Endothelial cell of umbilical vein (primary cell): ENCODE measurements around the gene KAT2B.

Source experiments
- EZH2 ChIP-seq: IDR thresholded peaks from 2 replicates; pipeline ENCODE4 v1.6.1; 2012; ENCODE audit warnings: borderline replicate concordance, low read depth, mild to moderate bottlenecking, moderate library complexity, low read length, inconsistent platforms; ENCODE audit not compliant: severe bottlenecking
- FOS ChIP-seq: IDR thresholded peaks from 2 replicates; pipeline ENCODE4 v1.6.1; 2011; ENCODE audit warnings: mild to moderate bottlenecking, low read length, moderate library complexity, borderline replicate concordance; ENCODE audit not compliant: insufficient read depth
- GATA2 ChIP-seq: IDR thresholded peaks from 2 replicates; pipeline ENCODE4 v1.7.0; 2011; ENCODE audit warnings: low read depth, mild to moderate bottlenecking, moderate library complexity, mixed read lengths, low read length; ENCODE audit not compliant: insufficient read length, insufficient read depth
- JUN ChIP-seq: IDR thresholded peaks from 2 replicates; pipeline ENCODE4 v1.6.1; 2011; ENCODE audit warnings: borderline replicate concordance, low read depth; ENCODE audit not compliant: insufficient read length, insufficient read depth
- MYC ChIP-seq: IDR thresholded peaks from one replicate; pipeline ENCODE4 v1.6.1; 2011; ENCODE audit warnings: mild to moderate bottlenecking, low read depth, low read length
- POLR2A ChIP-seq: IDR thresholded peaks from 2 replicates; pipeline ENCODE4 v1.6.1; 2012; ENCODE audit warnings: low read depth, mild to moderate bottlenecking, control low read depth, low read length
- POLR2AphosphoS5 ChIP-seq: IDR thresholded peaks from 2 replicates; pipeline ENCODE4 v1.6.1; 2012; ENCODE audit warnings: low read depth, mild to moderate bottlenecking, control low read depth, low read length, moderate library complexity; ENCODE audit not compliant: insufficient read depth
- TF ChIP-seq, protein P1 (sequence below), 2 donors: IDR thresholded peaks; 1 replicate in 1 of 2; 2 replicates in 1 of 2; pipeline ENCODE4 v1.5.1; 2011; ENCODE audit warnings: low read length in 2 of 2, mild to moderate bottlenecking in 2 of 2, moderate library complexity in 2 of 2, control low read depth in 1 of 2, inconsistent platforms in 1 of 2, low read depth in 1 of 2; ENCODE audit not compliant: insufficient read depth in 1 of 2; ENCODE audit errors: extremely low read depth in 1 of 2
- TF ChIP-seq, protein P2 (sequence below): IDR thresholded peaks from 2 replicates; pipeline ENCODE4 v1.6.1; 2011; ENCODE audit not compliant: insufficient read depth, insufficient read length

DNA sequence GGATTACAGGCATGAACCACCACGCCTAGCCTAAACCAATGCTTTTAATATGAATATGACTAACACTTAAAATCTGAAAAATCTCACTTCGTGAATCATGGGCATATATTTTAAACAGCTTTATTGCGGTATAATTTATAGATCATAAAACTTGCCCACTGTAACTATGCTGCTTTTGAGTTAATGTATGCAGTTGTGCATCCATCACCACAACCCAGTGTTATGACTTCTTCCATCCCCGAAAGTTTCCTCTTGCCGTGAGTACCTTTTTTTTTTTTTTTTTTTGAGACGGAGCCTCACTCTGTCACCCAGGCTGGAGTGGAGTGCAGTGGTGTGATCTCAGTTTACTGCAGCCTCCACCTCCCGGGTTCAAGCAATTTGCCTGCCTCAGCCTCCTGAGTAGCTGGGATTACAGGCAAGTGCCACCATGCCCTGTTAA is 7.1 kb downstream of the KAT2B start:
- no peak for TF ChIP-seq POLR2A
- TF ChIP-seq, protein P1, sequence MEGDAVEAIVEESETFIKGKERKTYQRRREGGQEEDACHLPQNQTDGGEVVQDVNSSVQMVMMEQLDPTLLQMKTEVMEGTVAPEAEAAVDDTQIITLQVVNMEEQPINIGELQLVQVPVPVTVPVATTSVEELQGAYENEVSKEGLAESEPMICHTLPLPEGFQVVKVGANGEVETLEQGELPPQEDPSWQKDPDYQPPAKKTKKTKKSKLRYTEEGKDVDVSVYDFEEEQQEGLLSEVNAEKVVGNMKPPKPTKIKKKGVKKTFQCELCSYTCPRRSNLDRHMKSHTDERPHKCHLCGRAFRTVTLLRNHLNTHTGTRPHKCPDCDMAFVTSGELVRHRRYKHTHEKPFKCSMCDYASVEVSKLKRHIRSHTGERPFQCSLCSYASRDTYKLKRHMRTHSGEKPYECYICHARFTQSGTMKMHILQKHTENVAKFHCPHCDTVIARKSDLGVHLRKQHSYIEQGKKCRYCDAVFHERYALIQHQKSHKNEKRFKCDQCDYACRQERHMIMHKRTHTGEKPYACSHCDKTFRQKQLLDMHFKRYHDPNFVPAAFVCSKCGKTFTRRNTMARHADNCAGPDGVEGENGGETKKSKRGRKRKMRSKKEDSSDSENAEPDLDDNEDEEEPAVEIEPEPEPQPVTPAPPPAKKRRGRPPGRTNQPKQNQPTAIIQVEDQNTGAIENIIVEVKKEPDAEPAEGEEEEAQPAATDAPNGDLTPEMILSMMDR (IDR thresholded peaks at IDR 0.05; ENCODE audit: extremely low read depth in 1 of 2, insufficient read depth in 1 of 2, low read depth in 1 of 2, low read length in 2 of 2): no peak
- TF ChIP-seq EZH2: no peak
- TF ChIP-seq, protein P2, sequence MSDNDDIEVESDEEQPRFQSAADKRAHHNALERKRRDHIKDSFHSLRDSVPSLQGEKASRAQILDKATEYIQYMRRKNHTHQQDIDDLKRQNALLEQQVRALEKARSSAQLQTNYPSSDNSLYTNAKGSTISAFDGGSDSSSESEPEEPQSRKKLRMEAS: no peak
- TF ChIP-seq MYC: no peak
- TF ChIP-seq GATA2: no peak
- TF ChIP-seq POLR2AphosphoS5: no peak
- TF ChIP-seq JUN: no peak
- no peak for TF ChIP-seq FOS
